Activated T-helper 1 cell treated with anti-CD3 and anti-CD28 coated beads, Interleukin-12 subunit alpha, Interleukin-12 subunit beta, Interleukin-2, Interleukin-4 antibody, amounts not matched to agents 30 ng/mL and 10 ng/mL and 1 ng/mL, durations not matched to agents 14 hours and 24 hours and 36 hours (primary cell): ENCODE measurements around the gene SH3RF3. TPM values are rescaled to one million over a fixed set of nuclear protein-coding genes. Genes with fewer than 3 reads are reported as not detected.
"Not testable (repeated sequence)": the region's sequence is repeated elsewhere in the genome, so short reads cannot be mapped to it uniquely, and the experiment has no call there.

Source experiments
- DNase-seq: peaks from one replicate; pipeline ENCODE4 v3.0.0; 2021; ENCODE audit warnings: low spot score
- H3K27ac Mint-ChIP-seq: one replicate; pipeline ENCODE4 v1.8.0; 2021; ENCODE audit warnings: mild to moderate bottlenecking, mixed read lengths
- H3K27me3 Mint-ChIP-seq: one replicate; pipeline ENCODE4 v1.8.0; 2022; ENCODE audit warnings: mild to moderate bottlenecking, moderate library complexity, mixed read lengths; ENCODE audit not compliant: insufficient read depth
- H3K36me3 Mint-ChIP-seq: one replicate; pipeline ENCODE4 v1.8.0; 2021; ENCODE audit warnings: low read depth, mixed read lengths
- H3K4me1 Mint-ChIP-seq: one replicate; pipeline ENCODE4 v1.8.0; 2021; ENCODE audit warnings: low read depth, mixed read lengths
- H3K4me3 Mint-ChIP-seq: one replicate; pipeline ENCODE4 v1.8.0; 2021; ENCODE audit warnings: mild to moderate bottlenecking, moderate library complexity, mixed read lengths
- H3K9me3 Mint-ChIP-seq: one replicate; pipeline ENCODE4 v1.8.0; 2021; ENCODE audit warnings: mixed read lengths
- intact Hi-C: fragments of 100-400 bp; cut with micrococcal nuclease; formaldehyde crosslinking; loops from one replicate; pipeline ENCODE4 v1.15.1; 2024
- total RNA-seq: library from RNA; stranded (reverse); gene quantifications from 2 replicates; pipeline ENCODE4 v1.2.3, GENCODE V29; 2022

SH3RF3 gene
- total RNA-seq, 1 donor from 2014 or later = 0.39 TPM

- H3K9me3 Mint-ChIP-seq = no peaks in the 10 kb centered on the region
- H3K27ac Mint-ChIP-seq = no peak overlapping the region
- no peak overlapping the region for H3K4me3 Mint-ChIP-seq
- no peaks in the 10 kb centered on the region for H3K4me1 Mint-ChIP-seq
- DNase-seq = no peak
- intact Hi-C loops = loop anchor here (2.0 kb wide), 1 partner anchor 21 kb away; no protein-coding TSS in a partner anchor
- H3K27me3 Mint-ChIP-seq = peaks cover 23% of the 10 kb centered on the region
- no peaks in the 10 kb centered on the region for H3K36me3 Mint-ChIP-seq
These were observed 26.8 kb downstream of the SH3RF3 start for GRCh38 chr2:109155553-109156451.

- H3K27ac Mint-ChIP-seq = no peak overlapping the region
- no peaks in the 10 kb centered on the region for H3K36me3 Mint-ChIP-seq
- H3K9me3 Mint-ChIP-seq = no peaks in the 10 kb centered on the region
- intact Hi-C loops = no loop called here
- DNase-seq = no peak
- no peak overlapping the region for H3K4me3 Mint-ChIP-seq
- no peaks in the 10 kb centered on the region for H3K4me1 Mint-ChIP-seq
- peaks cover 21% of the 10 kb centered on the region for H3K27me3 Mint-ChIP-seq
These were observed 28.6 kb downstream of the SH3RF3 start for GRCh38 chr2:109157563-109158105.

- Mint-ChIP-seq H3K4me1 (no peaks in the 10 kb centered on the region), H3K9me3 (no peaks in the 10 kb centered on the region), H3K4me3 (no peak overlapping the region), H3K36me3 (no peaks in the 10 kb centered on the region), H3K27ac (no peak overlapping the region), H3K27me3 (peaks cover 19% of the 10 kb centered on the region)
- no peak for DNase-seq
- intact Hi-C loops = no loop called here
These were observed 29.2 kb downstream of the SH3RF3 start for GRCh38 chr2:109158237-109158636.

GRCh38 chr2:109159096-109159495, 30.1 kb downstream of the SH3RF3 start:
- no peaks in the 10 kb centered on the region for H3K36me3 Mint-ChIP-seq
- DNase-seq = no peak
- intact Hi-C loops = no loop called here
- no peak overlapping the region for H3K27ac Mint-ChIP-seq
- H3K27me3 Mint-ChIP-seq = peaks cover 19% of the 10 kb centered on the region
- H3K9me3 Mint-ChIP-seq = no peaks in the 10 kb centered on the region
- H3K4me3 Mint-ChIP-seq = no peak overlapping the region
- no peaks in the 10 kb centered on the region for H3K4me1 Mint-ChIP-seq

- Mint-ChIP-seq H3K27ac (no peak overlapping the region), H3K27me3 (peaks cover 25% of the 10 kb centered on the region)
These were observed 31.9 kb downstream of the SH3RF3 start for GRCh38 chr2:109160714-109161440.

GRCh38 chr2:109162367-109162766, 33.4 kb downstream of the SH3RF3 start:
- H3K27ac Mint-ChIP-seq, H3K4me1 Mint-ChIP-seq, H3K36me3 Mint-ChIP-seq, H3K4me3 Mint-ChIP-seq, H3K9me3 Mint-ChIP-seq, DNase-seq, intact Hi-C loops: not testable (repeated sequence)
- peaks cover 26% of the 10 kb centered on the region for H3K27me3 Mint-ChIP-seq

More at GRCh38 chr2:109160714-109161440, 31.9 kb downstream of the SH3RF3 start:
- H3K36me3 Mint-ChIP-seq = no peaks in the 10 kb centered on the region
- intact Hi-C loops = no loop called here
- no peaks in the 10 kb centered on the region for H3K9me3 Mint-ChIP-seq
- H3K4me1 Mint-ChIP-seq = no peaks in the 10 kb centered on the region
- no peak for DNase-seq
- no peak overlapping the region for H3K4me3 Mint-ChIP-seq

GRCh38 chr2:109162999-109163398, 34.0 kb downstream of the SH3RF3 start:
- intact Hi-C loops = no loop called here
- Mint-ChIP-seq H3K4me1 (no peaks in the 10 kb centered on the region), H3K9me3 (no peaks in the 10 kb centered on the region), H3K36me3 (no peaks in the 10 kb centered on the region), H3K4me3 (no peak overlapping the region), H3K27me3 (peaks cover 26% of the 10 kb centered on the region), H3K27ac (no peak overlapping the region)
- no peak for DNase-seq

- no peaks in the 10 kb centered on the region for H3K4me1 Mint-ChIP-seq
- intact Hi-C loops = no loop called here
- no peak overlapping the region for H3K27ac Mint-ChIP-seq
- no peak for DNase-seq
- no peak overlapping the region for H3K4me3 Mint-ChIP-seq
- H3K36me3 Mint-ChIP-seq = no peaks in the 10 kb centered on the region
- peaks cover 30% of the 10 kb centered on the region for H3K27me3 Mint-ChIP-seq
- H3K9me3 Mint-ChIP-seq = no peaks in the 10 kb centered on the region
These were observed 35.3 kb downstream of the SH3RF3 start for GRCh38 chr2:109164311-109164710.

GRCh38 chr2:109164739-109165221, 35.8 kb downstream of the SH3RF3 start:
- H3K36me3 Mint-ChIP-seq = no peaks in the 10 kb centered on the region
- no peaks in the 10 kb centered on the region for H3K9me3 Mint-ChIP-seq
- H3K4me1 Mint-ChIP-seq = no peaks in the 10 kb centered on the region
- DNase-seq = no peak
- H3K27ac Mint-ChIP-seq = no peak overlapping the region
- H3K27me3 Mint-ChIP-seq = peaks cover 31% of the 10 kb centered on the region
- intact Hi-C loops = no loop called here
- no peak overlapping the region for H3K4me3 Mint-ChIP-seq

GRCh38 chr2:109166811-109167210, 37.8 kb downstream of the SH3RF3 start:
- no peaks in the 10 kb centered on the region for H3K4me1 Mint-ChIP-seq
- peaks cover 24% of the 10 kb centered on the region for H3K27me3 Mint-ChIP-seq
- no peak for DNase-seq
- no peaks in the 10 kb centered on the region for H3K36me3 Mint-ChIP-seq
- no peaks in the 10 kb centered on the region for H3K9me3 Mint-ChIP-seq
- H3K27ac Mint-ChIP-seq = no peak overlapping the region
- no peak overlapping the region for H3K4me3 Mint-ChIP-seq
- intact Hi-C loops = no loop called here

GRCh38 chr2:109168086-109168485, 39.1 kb downstream of the SH3RF3 start:
- H3K4me1 Mint-ChIP-seq = no peaks in the 10 kb centered on the region
- H3K9me3 Mint-ChIP-seq = no peaks in the 10 kb centered on the region
- H3K27ac Mint-ChIP-seq = no peak overlapping the region
- no peak overlapping the region for H3K4me3 Mint-ChIP-seq
- no peaks in the 10 kb centered on the region for H3K36me3 Mint-ChIP-seq
- peaks cover 24% of the 10 kb centered on the region for H3K27me3 Mint-ChIP-seq
- intact Hi-C loops = no loop called here
- no peak for DNase-seq

- Mint-ChIP-seq H3K4me1 (no peaks in the 10 kb centered on the region), H3K9me3 (no peaks in the 10 kb centered on the region), H3K27me3 (peaks cover 21% of the 10 kb centered on the region), H3K36me3 (no peaks in the 10 kb centered on the region), H3K4me3 (no peak overlapping the region), H3K27ac (no peak overlapping the region)
- no peak for DNase-seq
- intact Hi-C loops = no loop called here
These were observed 39.7 kb downstream of the SH3RF3 start for GRCh38 chr2:109168716-109169115.

GRCh38 chr2:109170645-109171044, 41.6 kb downstream of the SH3RF3 start:
- DNase-seq = no peak
- intact Hi-C loops = no loop called here
- H3K4me3 Mint-ChIP-seq = no peak overlapping the region
- no peak overlapping the region for H3K27ac Mint-ChIP-seq
- H3K9me3 Mint-ChIP-seq = peaks cover 3% of the 10 kb centered on the region
- peaks cover 18% of the 10 kb centered on the region for H3K27me3 Mint-ChIP-seq
- H3K36me3 Mint-ChIP-seq = no peaks in the 10 kb centered on the region
- peaks cover 6% of the 10 kb centered on the region for H3K4me1 Mint-ChIP-seq
